ENCODE data around the gene AP1M1. TPM values are rescaled to one million over a fixed set of nuclear protein-coding genes. Genes with fewer than 3 reads are reported as not detected.

Gene AP1M1
- polyA plus RNA-seq, 3 donors = 103 to 134 (median 133) TPM

GRCh38 chr19:16262618-16263017 lies 64.9 kb downstream of the AP1M1 start:
- no peak for DNase-seq
- intact Hi-C loops (cut with micrococcal nuclease) = no loop called here
- H3K36me3 Mint-ChIP-seq = peaks cover 0 to 3% of the 10 kb centered on the region in 2 donors
- Histone ChIP-seq H3K27me3 (ENCODE audit: control insufficient read depth in 2 of 2, insufficient read depth in 2 of 2, low read length in 2 of 2) (no peaks in the 10 kb centered on the region), H3K27ac (ENCODE audit: low read depth in 1 of 2, low read length in 2 of 2) (no peak overlapping the region), H3K9me3 (replicated peaks in 1 of 2; ENCODE audit: control insufficient read depth in 1 of 2, insufficient read depth in 1 of 2, low read length in 2 of 2) (no peaks in the 10 kb centered on the region), H3K4me2 (replicated peaks; ENCODE audit: extremely low read depth, low read length, poor library complexity, severe bottlenecking) (peak overlapping the region; percentile 59), H3K79me2 (ENCODE audit: insufficient read depth, low read length) (no peaks in the 10 kb centered on the region), H3K4me1 (ENCODE audit: control insufficient read depth in 1 of 2, insufficient read depth in 2 of 2, low read length in 2 of 2) (peaks cover 56 to 63% of the 10 kb centered on the region in 2 donors), H3K9ac (ENCODE audit: insufficient read depth, low read length, poor library complexity, severe bottlenecking) (no peak overlapping the region), H4K20me1 (ENCODE audit: insufficient read depth, low read length) (no peaks in the 10 kb centered on the region), H3K36me3 (replicated peaks in 1 of 2; ENCODE audit: control insufficient read depth in 1 of 2, insufficient read depth in 2 of 2, low read length in 2 of 2) (no peaks in the 10 kb centered on the region), H3K4me3 (replicated peaks in 1 of 3; ENCODE audit: low read depth in 2 of 3, low read length in 3 of 3) (peak overlapping the region in 1 of 3 experiments; percentile 49), H2AFZ (ENCODE audit: insufficient read depth, low read depth, low read length, poor library complexity, severe bottlenecking) (no peak overlapping the region)
- 83% methylated on average over 7 of the region's 8 CpGs for WGBS (ENCODE audit: insufficient coverage)
- TF ChIP-seq CTCF (IDR thresholded peaks at IDR 0.05) = no peak
- H3K27ac Mint-ChIP-seq = peak overlapping the region in 3 of 7 donors; percentile 15 to 80 (median 70)
- H3K27me3 Mint-ChIP-seq (ENCODE audit: low read depth in 3 of 3) = peaks cover 1 to 8% (median 7%) of the 10 kb centered on the region in 3 donors
- peaks cover 0 to 9% (median 2%) of the 10 kb centered on the region in 7 donors for H3K9me3 Mint-ChIP-seq
- H3K4me3 Mint-ChIP-seq = peak overlapping the region in 1 of 2 donors; percentile 9
- peaks cover 59% of the 10 kb centered on the region for H3K4me1 Mint-ChIP-seq

- TF ChIP-seq CTCF (IDR thresholded peaks at IDR 0.05) = no peak
- Mint-ChIP-seq H3K9me3 (peaks cover 0 to 9% (median 2%) of the 10 kb centered on the region in 7 donors), H3K36me3 (no peaks in the 10 kb centered on the region), H3K4me1 (peaks cover 54% of the 10 kb centered on the region), H3K27ac (peak overlapping the region; percentile 22 to 80 (median 49)), H3K4me3 (peak overlapping the region; percentile 51 to 80), H3K27me3 (ENCODE audit: low read depth in 3 of 3) (peaks cover 1 to 8% (median 7%) of the 10 kb centered on the region in 3 donors)
- H3K27ac ChIP-seq (ENCODE audit: low read depth in 1 of 2, low read length in 2 of 2) = peak overlapping the region in 1 of 2 donors; percentile 3
- 43% methylated on average over 1 of the region's 14 CpGs for WGBS (ENCODE audit: insufficient coverage)
- no peaks in the 10 kb centered on the region for H3K27me3 ChIP-seq (ENCODE audit: control insufficient read depth in 2 of 2, insufficient read depth in 2 of 2, low read length in 2 of 2)
- no peak overlapping the region for H3K9ac ChIP-seq (ENCODE audit: insufficient read depth, low read length, poor library complexity, severe bottlenecking)
- H3K79me2 ChIP-seq (ENCODE audit: insufficient read depth, low read length) = no peaks in the 10 kb centered on the region
- no peaks in the 10 kb centered on the region for H4K20me1 ChIP-seq (ENCODE audit: insufficient read depth, low read length)
- no peaks in the 10 kb centered on the region for H3K36me3 ChIP-seq (replicated peaks in 1 of 2; ENCODE audit: control insufficient read depth in 1 of 2, insufficient read depth in 2 of 2, low read length in 2 of 2)
- H3K9me3 ChIP-seq (replicated peaks in 1 of 2; ENCODE audit: control insufficient read depth in 1 of 2, insufficient read depth in 1 of 2, low read length in 2 of 2) = no peaks in the 10 kb centered on the region
- intact Hi-C loops (cut with micrococcal nuclease) = no loop called here
- H3K4me3 ChIP-seq (replicated peaks in 1 of 3; ENCODE audit: low read depth in 2 of 3, low read length in 3 of 3) = peak overlapping the region in 2 of 3 experiments; percentile 6 to 49
- peak overlapping the region; percentile 59 for H3K4me2 ChIP-seq (replicated peaks; ENCODE audit: extremely low read depth, low read length, poor library complexity, severe bottlenecking)
- peak in 2 of 3 donors; percentile 34 to 40 for DNase-seq
- H3K4me1 ChIP-seq (ENCODE audit: control insufficient read depth in 1 of 2, insufficient read depth in 2 of 2, low read length in 2 of 2) = peaks cover 50 to 57% of the 10 kb centered on the region in 2 donors
- H2AFZ ChIP-seq (ENCODE audit: insufficient read depth, low read depth, low read length, poor library complexity, severe bottlenecking) = peak overlapping the region; percentile 51
These were observed 65.5 kb downstream of the AP1M1 start for GRCh38 chr19:16263141-16263761.
